Neuronal stem cell (in vitro differentiated cells): ENCODE measurements around the gene GLI3.

Source experiments
- DNase-seq: peaks from one replicate; pipeline ENCODE4 v3.0.0-alpha.2; 2013; ENCODE audit warnings: low spot score
- H2AFZ ChIP-seq: one replicate; pipeline ENCODE4 v1.6.1; 2013; ENCODE audit warnings: mild to moderate bottlenecking, low read length, inconsistent platforms
- H2AK5ac ChIP-seq: 2 replicates; pipeline ENCODE4 v1.6.1; 2013; ENCODE audit warnings: low read depth, mild to moderate bottlenecking, inconsistent platforms, low read length, moderate library complexity, mixed read lengths
- H2BK120ac ChIP-seq: 2 replicates; pipeline ENCODE4 v1.6.1; 2013; ENCODE audit warnings: low read depth, mild to moderate bottlenecking, inconsistent platforms, low read length, moderate library complexity, mixed read lengths
- H2BK12ac ChIP-seq: one replicate; pipeline ENCODE4 v1.6.1; 2013; ENCODE audit warnings: low read length, inconsistent platforms
- H2BK15ac ChIP-seq: 2 replicates; pipeline ENCODE4 v1.6.1; 2013; ENCODE audit warnings: mild to moderate bottlenecking, low read length, inconsistent platforms, mixed read lengths
- H2BK5ac ChIP-seq: one replicate; pipeline ENCODE4 v1.6.1; 2013; ENCODE audit warnings: inconsistent platforms, mild to moderate bottlenecking, low read length, moderate library complexity
- H3K14ac ChIP-seq: one replicate; pipeline ENCODE4 v1.6.1; 2013; ENCODE audit warnings: low read length, inconsistent platforms
- H3K18ac ChIP-seq: 2 replicates; pipeline ENCODE4 v1.6.1; 2013; ENCODE audit warnings: low read length, inconsistent platforms
- H3K23ac ChIP-seq: 2 replicates; pipeline ENCODE4 v1.6.1; 2013; ENCODE audit warnings: low read depth, mild to moderate bottlenecking, mixed read lengths, low read length, inconsistent platforms; ENCODE audit not compliant: poor library complexity
- H3K27ac ChIP-seq: replicated peaks from 3 replicates; pipeline ENCODE4 v1.5.1; 2013; ENCODE audit warnings: low read length, inconsistent platforms
- H3K27me3 ChIP-seq, 3 experiments: 2 replicates each; pipeline ENCODE4 v1.6.1; 2013; ENCODE audit warnings: low read length in 3 of 3, mild to moderate bottlenecking in 2 of 3, inconsistent platforms in 1 of 3, low read depth in 1 of 3, mixed read lengths in 1 of 3, moderate library complexity in 1 of 3; ENCODE audit not compliant: control insufficient read depth in 3 of 3, insufficient read depth in 3 of 3
- H3K36me3 ChIP-seq, 2 donors: replicated peaks in 1 of 2; 2 replicates each; pipeline ENCODE4 v1.6.1; 2013; ENCODE audit warnings: low read length in 2 of 2; ENCODE audit not compliant: control insufficient read depth in 2 of 2, insufficient read depth in 2 of 2
- H3K4ac ChIP-seq: 2 replicates; pipeline ENCODE4 v1.6.1; 2013; ENCODE audit warnings: inconsistent platforms, mild to moderate bottlenecking, low read length, moderate library complexity
- H3K4me1 ChIP-seq, 2 donors: 1 replicate in 1 of 2; 2 replicates in 1 of 2; pipeline ENCODE4 v1.6.1; 2013; ENCODE audit warnings: low read length in 2 of 2, low read depth in 1 of 2; ENCODE audit not compliant: control insufficient read depth in 2 of 2, insufficient read depth in 1 of 2
- H3K4me2 ChIP-seq: one replicate; pipeline ENCODE4 v1.6.1; 2013; ENCODE audit warnings: mild to moderate bottlenecking, low read length, inconsistent platforms; ENCODE audit not compliant: insufficient read depth, poor library complexity, severe bottlenecking
- H3K4me3 ChIP-seq, 2 donors: 2 replicates each; pipeline ENCODE4 v1.5.1; 2013; ENCODE audit warnings: low read length in 2 of 2, mild to moderate bottlenecking in 2 of 2, inconsistent platforms in 1 of 2, moderate library complexity in 1 of 2
- H3K79me1 ChIP-seq: one replicate; pipeline ENCODE4 v1.6.1; 2013; ENCODE audit warnings: low read depth, mild to moderate bottlenecking, inconsistent platforms, low read length, moderate library complexity
- H3K9ac ChIP-seq: one replicate; pipeline ENCODE4 v1.6.1; 2013; ENCODE audit warnings: mild to moderate bottlenecking, low read depth, low read length, inconsistent platforms; ENCODE audit not compliant: poor library complexity
- H3K9me3 ChIP-seq, 2 donors: replicated peaks in 1 of 2; 2 replicates each; pipeline versions ENCODE3 to v1.6.1; 2013; ENCODE audit warnings: low read length in 2 of 2, mild to moderate bottlenecking in 2 of 2, inconsistent platforms in 1 of 2, low read depth in 1 of 2, mixed read lengths in 1 of 2, moderate library complexity in 1 of 2; ENCODE audit not compliant: control insufficient read depth in 2 of 2, insufficient read depth in 1 of 2
- H4K8ac ChIP-seq: one replicate; pipeline ENCODE4 v1.6.1; 2013; ENCODE audit warnings: low read depth, mild to moderate bottlenecking, inconsistent platforms, low read length, moderate library complexity
- H4K91ac ChIP-seq: one replicate; pipeline ENCODE4 v1.6.1; 2013; ENCODE audit warnings: low read length, low read depth, mild to moderate bottlenecking, inconsistent platforms; ENCODE audit not compliant: poor library complexity
- WGBS, 2 donors: extraction: QIAGEN DNeasy Blood & Tissue Kit; methylation state at CpG; one replicate each; pipeline ENCODE4 v1.1.7; 2013; ENCODE audit warnings: missing lambda C conversion rate in 2 of 2, mixed read lengths in 1 of 2; ENCODE audit not compliant: insufficient read length in 2 of 2, insufficient replicate concordance in 1 of 2; ENCODE audit errors: extremely low coverage in 2 of 2; 5-methylcytosine and 5-hydroxymethylcytosine counted together

The GLI3 gene

DNA sequence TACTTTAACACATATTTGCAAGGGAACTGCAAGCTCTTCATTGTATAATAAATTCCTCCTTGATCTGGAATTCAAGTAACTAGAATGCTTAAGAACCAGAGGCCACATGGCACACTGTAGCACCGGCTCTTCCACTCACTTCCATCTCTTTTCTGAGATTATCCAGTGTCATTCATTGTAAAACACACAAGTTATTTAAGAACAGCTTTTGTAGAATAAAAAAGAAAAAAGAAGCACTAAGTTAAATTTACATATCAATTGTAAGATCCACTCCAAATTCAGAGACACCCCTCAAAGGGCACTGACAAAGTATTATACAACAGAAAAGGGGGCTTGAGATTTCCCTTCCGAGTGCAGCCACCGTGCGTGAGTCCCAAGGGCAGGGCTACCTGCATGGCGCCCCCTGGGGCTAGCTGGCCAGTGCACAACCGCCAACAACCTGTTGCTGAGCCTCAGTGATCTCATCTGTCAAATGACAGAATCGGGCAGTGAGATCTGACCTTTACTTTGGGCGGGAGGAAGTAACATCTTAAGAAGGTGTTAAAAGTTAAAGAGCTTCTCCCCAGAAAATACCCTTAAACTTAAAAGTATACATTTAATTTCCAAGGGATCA lies 12.5 kb downstream of the GLI3 start:
- Histone ChIP-seq H2BK5ac (no peak overlapping the region), H3K4me2 (no peak overlapping the region), H3K79me1 (peaks cover 2% of the 10 kb centered on the region), H3K14ac (no peak overlapping the region), H3K18ac (peak overlapping the region; percentile 38), H3K4me1 (peaks cover 33 to 45% of the 10 kb centered on the region in 2 donors), H2AFZ (no peak overlapping the region), H3K23ac (no peak overlapping the region), H2BK120ac (no peak overlapping the region), H2AK5ac (no peak overlapping the region), H3K9ac (no peak overlapping the region), H2BK12ac (no peak overlapping the region), H2BK15ac (no peak overlapping the region), H3K9me3 (peaks cover 0 to 11% of the 10 kb centered on the region in 2 donors), H4K91ac (no peak overlapping the region), H3K36me3 (peaks cover 6 to 73% of the 10 kb centered on the region in 2 donors), H4K8ac (no peak overlapping the region), H3K4ac (no peak overlapping the region), H3K4me3 (no peak overlapping the region), H3K27ac (peak overlapping the region; percentile 59), H3K27me3 (no peaks in the 10 kb centered on the region)
- no peak for DNase-seq
- no CpG with 5 or more reads among the region's 8 CpGs for WGBS, 2 donors

DNA sequence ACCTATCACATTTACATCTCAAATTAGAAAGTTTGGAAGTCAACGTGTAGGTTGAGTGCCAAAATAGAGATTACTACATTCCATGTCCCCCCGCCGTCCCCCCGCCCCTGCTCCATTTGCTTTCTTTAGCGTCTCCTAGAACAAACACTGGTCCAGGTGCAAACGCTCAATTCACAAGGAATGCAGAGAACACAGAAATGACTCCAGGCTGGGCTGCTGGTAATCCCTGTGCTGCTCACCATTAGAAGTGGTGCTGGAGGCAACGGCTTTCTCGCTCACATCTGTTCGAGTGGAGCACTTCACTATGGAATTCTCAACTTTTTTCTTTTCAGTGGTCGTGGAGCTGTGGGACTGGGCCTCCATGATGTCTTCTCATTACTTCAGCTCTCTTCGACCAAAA lies 14.1 kb downstream of the GLI3 start:
- H3K36me3 ChIP-seq, result peaks cover 6 to 73% of the 10 kb centered on the region in 2 donors
- no peak overlapping the region for H3K23ac ChIP-seq
- no peak overlapping the region for H2BK12ac ChIP-seq
- H3K27me3 ChIP-seq, result no peaks in the 10 kb centered on the region
- no CpG with 5 or more reads among the region's 11 CpGs for WGBS, 2 donors
- H2BK120ac ChIP-seq, result no peak overlapping the region
- no peak overlapping the region for H3K14ac ChIP-seq
- peaks cover 30 to 39% of the 10 kb centered on the region in 2 donors for H3K4me1 ChIP-seq
- H3K9me3 ChIP-seq, result peaks cover 0 to 2% of the 10 kb centered on the region in 2 donors
- no peak overlapping the region for H2BK15ac ChIP-seq
- no peak overlapping the region for H4K91ac ChIP-seq
- H4K8ac ChIP-seq, result no peak overlapping the region
- H3K18ac ChIP-seq, result no peak overlapping the region
- H3K4me3 ChIP-seq, result no peak overlapping the region
- peaks cover 2% of the 10 kb centered on the region for H3K79me1 ChIP-seq
- H3K4ac ChIP-seq, result no peak overlapping the region
- H3K27ac ChIP-seq, result peak overlapping the region; percentile 76
- no peak overlapping the region for H2AFZ ChIP-seq
- H3K4me2 ChIP-seq, result peak overlapping the region; percentile 40
- H2AK5ac ChIP-seq, result no peak overlapping the region
- no peak overlapping the region for H3K9ac ChIP-seq
- no peak overlapping the region for H2BK5ac ChIP-seq
- DNase-seq, result no peak

DNA sequence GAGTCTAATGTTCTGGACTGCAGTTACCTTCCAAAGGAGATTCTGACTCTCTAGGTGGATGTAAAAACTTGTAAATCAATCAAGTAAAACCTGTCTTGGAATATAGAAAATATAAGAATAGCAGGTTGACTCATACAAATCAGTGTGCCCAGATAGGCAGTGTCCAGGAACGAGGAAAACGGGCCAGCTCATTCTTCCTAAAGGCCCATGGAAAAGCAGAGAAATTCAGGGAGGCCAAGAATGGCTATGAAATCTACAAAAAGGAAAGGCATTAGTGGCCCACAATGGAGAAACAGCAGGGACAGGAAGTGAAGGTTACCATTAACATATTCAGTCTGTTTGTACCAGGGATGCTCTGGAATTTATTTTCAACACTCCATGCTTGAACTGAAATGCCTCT lies 14.9 kb downstream of the GLI3 start:
- no peak overlapping the region for H3K4me3 ChIP-seq
- whole genome bisulfite sequencing, 2 donors, result no CpG with 5 or more reads among the region's 2 CpGs
- H2BK12ac ChIP-seq, result no peak overlapping the region
- H4K8ac ChIP-seq, result no peak overlapping the region
- H3K4ac ChIP-seq, result no peak overlapping the region
- no peak overlapping the region for H3K14ac ChIP-seq
- H2AK5ac ChIP-seq, result no peak overlapping the region
- H3K18ac ChIP-seq, result no peak overlapping the region
- H3K27me3 ChIP-seq, result no peaks in the 10 kb centered on the region
- no peak for DNase-seq
- no peak overlapping the region for H2BK120ac ChIP-seq
- H2BK15ac ChIP-seq, result no peak overlapping the region
- H3K9ac ChIP-seq, result no peak overlapping the region
- no peak overlapping the region for H3K4me2 ChIP-seq
- peak overlapping the region; percentile 76 for H3K27ac ChIP-seq
- H4K91ac ChIP-seq, result no peak overlapping the region
- no peak overlapping the region for H3K23ac ChIP-seq
- no peak overlapping the region for H2BK5ac ChIP-seq
- peaks cover 6 to 73% of the 10 kb centered on the region in 2 donors for H3K36me3 ChIP-seq
- peaks cover 33 to 39% of the 10 kb centered on the region in 2 donors for H3K4me1 ChIP-seq
- H3K9me3 ChIP-seq, result peaks cover 0 to 2% of the 10 kb centered on the region in 2 donors
- peaks cover 2% of the 10 kb centered on the region for H3K79me1 ChIP-seq
- no peak overlapping the region for H2AFZ ChIP-seq

DNA sequence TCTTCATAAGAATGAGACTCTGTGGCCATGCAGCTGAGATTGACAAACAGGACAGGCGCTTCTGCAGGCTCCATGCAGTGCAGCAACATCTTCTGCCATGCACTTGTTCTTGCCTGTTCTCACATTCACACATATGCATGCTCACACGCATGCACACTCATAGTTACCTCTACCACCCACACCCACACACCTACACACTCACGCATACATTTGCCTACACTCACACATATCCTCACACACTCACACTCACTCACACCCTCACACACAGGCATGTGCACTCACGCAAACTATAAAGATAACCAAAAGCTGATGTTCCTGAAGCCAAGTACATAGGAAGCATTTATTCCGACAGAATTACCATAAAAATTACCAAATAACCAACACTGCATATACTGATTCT lies 15.7 kb downstream of the GLI3 start:
- H2BK12ac ChIP-seq, result peak overlapping the region; percentile 70
- no peak overlapping the region for H2BK5ac ChIP-seq
- H2AK5ac ChIP-seq, result no peak overlapping the region
- peaks cover 2% of the 10 kb centered on the region for H3K79me1 ChIP-seq
- DNase-seq, result no peak
- peak overlapping the region; percentile 19 for H3K4ac ChIP-seq
- H3K4me1 ChIP-seq, result peaks cover 32 to 42% of the 10 kb centered on the region in 2 donors
- H3K36me3 ChIP-seq, result peaks cover 6 to 72% of the 10 kb centered on the region in 2 donors
- H2BK15ac ChIP-seq, result no peak overlapping the region
- H2BK120ac ChIP-seq, result no peak overlapping the region
- no peaks in the 10 kb centered on the region for H3K27me3 ChIP-seq
- H3K14ac ChIP-seq, result no peak overlapping the region
- peak overlapping the region in 1 of 2 donors; percentile 49 for H3K4me3 ChIP-seq
- peak overlapping the region; percentile 33 for H3K18ac ChIP-seq
- 100% methylated on average over 1 of the region's 5 CpGs for WGBS, 2 donors
- H3K27ac ChIP-seq, result peak overlapping the region; percentile 41
- H3K9me3 ChIP-seq, result peaks cover 0 to 2% of the 10 kb centered on the region in 2 donors
- H3K4me2 ChIP-seq, result no peak overlapping the region
- H2AFZ ChIP-seq, result no peak overlapping the region
- no peak overlapping the region for H3K23ac ChIP-seq
- no peak overlapping the region for H4K8ac ChIP-seq
- no peak overlapping the region for H3K9ac ChIP-seq
- H4K91ac ChIP-seq, result peak overlapping the region; percentile 18
